Upper lobe of left lung (tissue), 6 donors: ENCODE data around the gene B3GNT9. TPM values are rescaled to one million over a fixed set of nuclear protein-coding genes. Genes with fewer than 3 reads are reported as not detected.

Source experiments
- ATAC-seq, 2 donors: fragments of 200-7000 bp; cut with Tn5 transposase; one replicate each; pipeline ENCODE4 v1.9.1; 2022; ENCODE audit warnings: mild to moderate bottlenecking in 2 of 2, moderate library complexity in 2 of 2; ENCODE audit not compliant: low FRiP score in 2 of 2
- DNase-seq, 2 donors: peaks; one replicate each; pipeline ENCODE4 v3.0.0-alpha.2; 2019 to 2020
- H3K27ac ChIP-seq, 4 donors: fragments of 200-600 bp; sonication (generic); one replicate each; pipeline ENCODE4 v1.5.1; 2016 to 2019
- H3K27me3 ChIP-seq, 4 donors: fragments of 200-600 bp; sonication (generic); one replicate each; pipeline ENCODE4 v1.5.1; 2017 to 2019
- H3K36me3 ChIP-seq, 4 donors: fragments of 200-600 bp; sonication (generic); one replicate each; pipeline ENCODE4 v1.5.1; 2016 to 2019
- H3K4me1 ChIP-seq, 4 donors: fragments of 200-600 bp; sonication (generic); one replicate each; pipeline ENCODE4 v1.5.1; 2018 to 2019
- H3K4me3 ChIP-seq, 4 donors: fragments of 200-600 bp; sonication (generic); one replicate each; pipeline ENCODE4 v1.5.1; 2017 to 2019; ENCODE audit warnings: mild to moderate bottlenecking in 2 of 4, moderate library complexity in 1 of 4
- H3K9me3 ChIP-seq, 4 donors: fragments of 200-600 bp; sonication (generic); one replicate each; pipeline ENCODE4 v1.5.1; 2018 to 2019
- CTCF ChIP-seq, 6 experiments: fragments of 450-650 bp in 4 of 6; fragments of 200-600 bp in 2 of 6; sonication (generic) in 2 of 6; IDR thresholded peaks; one replicate each; pipeline ENCODE4 v1.5.1; 2016 to 2019; ENCODE audit warnings: antibody characterized with exemption in 6 of 6
- EP300 ChIP-seq, 4 donors: sonication (generic); formaldehyde crosslinking; IDR thresholded peaks; one replicate each; pipeline ENCODE4 v1.5.1; 2017; ENCODE audit warnings: antibody characterized with exemption in 4 of 4, control low read depth in 2 of 4
- POLR2A ChIP-seq, 4 donors: fragments of 450-650 bp; IDR thresholded peaks; one replicate each; pipeline ENCODE4 v1.5.1; 2016 to 2017; ENCODE audit warnings: antibody characterized with exemption in 4 of 4, mild to moderate bottlenecking in 2 of 4
- POLR2AphosphoS5 ChIP-seq, 2 donors: sonication (generic); formaldehyde crosslinking; IDR thresholded peaks; one replicate each; pipeline ENCODE4 v1.5.1; 2017; ENCODE audit warnings: antibody characterized with exemption in 2 of 2
- WGBS, 2 donors: methylation state at CpG; one replicate each; pipeline ENCODE4 v1.1.5; 2017 to 2018; 5-methylcytosine and 5-hydroxymethylcytosine counted together
- total RNA-seq, 6 donors: library from RNA; depleted of rRNA in 4 of 6; stranded (reverse); fragments of >200 nt in 4 of 6; gene quantifications; one replicate each; pipeline versions ENCODE4 v1.1.0 to v1.2.1, GENCODE V29; 2016 to 2021
- donor health status: DM: no; HTN: no; CAD: no; lungs with moderate emphysema.
- donor health status: DM: no; HTN: yes; CAD: no; lungs with severe emphysema.

The B3GNT9 gene
- total RNA-seq, 6 donors from 2014 or later = 6.3 to 20.8 (median 17.7) TPM

DNA sequence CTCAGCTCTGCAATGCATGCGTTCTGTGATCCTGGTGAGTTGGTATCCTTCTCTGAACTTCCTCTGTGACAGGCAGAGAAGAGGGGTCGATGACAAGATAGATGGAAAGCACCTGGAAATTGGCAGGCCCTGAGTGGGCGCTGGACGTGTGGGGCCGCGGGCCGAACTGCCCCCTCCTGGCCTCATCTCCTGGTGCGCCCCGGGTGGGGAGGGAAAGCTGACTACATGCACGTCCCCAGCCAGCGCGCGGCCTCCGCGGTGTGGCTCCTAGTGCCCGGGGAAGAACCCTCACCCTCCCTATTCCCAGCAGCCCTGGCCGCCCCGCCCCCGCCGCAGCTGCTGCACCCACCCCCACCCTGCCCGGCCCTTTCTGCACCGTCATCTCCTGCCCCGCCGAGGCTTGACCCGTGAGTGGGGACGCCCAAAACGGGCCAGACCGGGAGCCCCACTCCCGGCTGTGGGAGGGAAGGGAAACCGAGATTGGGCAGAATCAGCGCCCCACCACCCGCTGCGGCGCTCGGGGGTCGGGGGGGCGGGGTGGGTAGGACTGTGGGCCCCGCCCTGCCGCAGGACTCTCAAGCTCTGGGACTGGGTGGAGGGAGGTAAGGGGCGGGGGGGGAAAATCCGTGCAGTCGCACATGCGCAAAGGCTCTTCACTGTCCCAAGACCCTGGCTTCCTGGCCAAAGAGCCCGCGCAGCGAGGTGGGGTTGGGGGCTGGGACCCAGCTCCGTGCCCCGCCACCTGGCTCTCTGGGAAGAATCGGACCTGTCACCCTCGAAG lies 19.6 kb upstream of the B3GNT9 start, which contains the start of gene NOL3:
TSS of gene NOL3 (plus strand) at position 371 of the 781 bp plus-strand sequence.
- WGBS, 2 donors = 0% methylated on average over 13 to 15 of the region's 50 CpGs
- peaks cover 0 to 2% (median 1%) of the 10 kb centered on the region in 4 donors for H3K36me3 ChIP-seq
- H3K27ac ChIP-seq = peak within 1 kb of the TSS; percentile 87 to 96 (median 93)
- TF ChIP-seq EP300 (IDR thresholded peaks at IDR 0.05) (peak in 1 of 4 donors; percentile 16), POLR2AphosphoS5 (IDR thresholded peaks at IDR 0.05) (peak; percentile 56 to 61), CTCF (IDR thresholded peaks at IDR 0.05) (peak in 2 of 6 experiments; percentile 3 to 41), POLR2A (IDR thresholded peaks at IDR 0.05) (peak in 2 of 4 donors; percentile 37 to 55)
- H3K4me3 ChIP-seq = peak within 1 kb of the TSS; percentile 19 to 57 (median 47)
- H3K27me3 ChIP-seq = peaks cover 0 to 17% (median 5%) of the 10 kb centered on the region in 4 donors
- peaks cover 43 to 67% (median 64%) of the 10 kb centered on the region in 4 donors for H3K4me1 ChIP-seq
- peak; percentile 75 to 77 for ATAC-seq
- no peaks in the 10 kb centered on the region for H3K9me3 ChIP-seq
- peak; percentile 90 to 96 for DNase-seq

DNA sequence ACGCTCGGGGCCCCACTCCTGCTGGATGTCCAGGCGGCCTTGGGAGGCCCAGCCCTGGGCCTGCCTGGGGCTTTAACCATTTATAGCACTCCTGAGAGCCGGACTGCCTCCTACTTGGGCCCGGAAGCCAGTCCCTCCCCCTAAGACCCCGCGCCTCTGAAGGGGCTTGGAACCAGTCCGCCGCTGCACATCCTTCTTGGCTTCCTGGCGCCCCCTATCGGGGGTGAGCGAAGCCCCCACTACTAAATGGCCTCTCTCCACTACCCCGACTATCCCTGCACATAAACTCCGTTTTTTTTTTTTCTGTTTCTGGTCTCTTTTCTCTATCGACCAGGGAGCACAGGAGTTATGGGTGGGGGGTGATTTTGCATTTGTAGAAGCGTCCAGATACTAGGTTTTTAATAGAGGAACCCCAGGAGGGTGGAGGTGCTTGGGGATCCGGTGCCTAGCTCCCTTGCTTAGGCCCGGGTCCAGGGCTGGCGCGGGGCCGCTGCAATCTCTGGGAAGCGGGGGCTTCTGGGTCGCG lies 18.9 kb upstream of the B3GNT9 start:
- no peaks in the 10 kb centered on the region for H3K36me3 ChIP-seq
- DNase-seq (peak in 1 of 2 donors; percentile 52), ATAC-seq (no peak)
- H3K4me1 ChIP-seq = peaks cover 44 to 67% (median 64%) of the 10 kb centered on the region in 4 donors
- TF ChIP-seq POLR2A (IDR thresholded peaks at IDR 0.05) (no peak), CTCF (IDR thresholded peaks at IDR 0.05) (peak in 4 of 6 experiments; percentile 4 to 53 (median 30)), EP300 (IDR thresholded peaks at IDR 0.05) (no peak)
- 8 to 13% methylated on average over 19 to 24 of the region's 24 CpGs for WGBS, 2 donors
- no peaks in the 10 kb centered on the region for H3K9me3 ChIP-seq
- peak overlapping the region in 3 of 4 donors; percentile 42 to 57 (median 52) for H3K4me3 ChIP-seq
- H3K27me3 ChIP-seq = peaks cover 0 to 24% (median 8%) of the 10 kb centered on the region in 4 donors
- peak overlapping the region; percentile 87 to 96 (median 93) for H3K27ac ChIP-seq

- no peak for DNase-seq
- Histone ChIP-seq H3K27ac (peak overlapping the region in 3 of 4 donors; percentile 87 to 96 (median 96)), H3K27me3 (peaks cover 0 to 24% (median 9%) of the 10 kb centered on the region in 4 donors), H3K4me1 (peaks cover 44 to 67% (median 64%) of the 10 kb centered on the region in 4 donors), H3K36me3 (no peaks in the 10 kb centered on the region), H3K9me3 (no peaks in the 10 kb centered on the region), H3K4me3 (no peak overlapping the region)
- no peak for ATAC-seq
- WGBS, 2 donors = 65 to 70% methylated on average over 6 to 8 of the region's 9 CpGs
- TF ChIP-seq POLR2A (IDR thresholded peaks at IDR 0.05) (no peak), CTCF (IDR thresholded peaks at IDR 0.05) (no peak), POLR2AphosphoS5 (IDR thresholded peaks at IDR 0.05) (no peak), EP300 (IDR thresholded peaks at IDR 0.05) (no peak)
Observed at GRCh38 chr16:67169011-67169451, 18.2 kb upstream of the B3GNT9 start.

GRCh38 chr16:67167588-67167987 lies 16.8 kb upstream of the B3GNT9 start:
- H3K27me3 ChIP-seq = peaks cover 0 to 33% (median 10%) of the 10 kb centered on the region in 4 donors
- 78 to 95% methylated on average over 5 to 7 of the region's 7 CpGs for WGBS, 2 donors
- peaks cover 47 to 69% (median 66%) of the 10 kb centered on the region in 4 donors for H3K4me1 ChIP-seq
- H3K27ac ChIP-seq = no peak overlapping the region
- no peak for ATAC-seq
- H3K4me3 ChIP-seq = no peak overlapping the region
- TF ChIP-seq CTCF (IDR thresholded peaks at IDR 0.05) (no peak), POLR2A (IDR thresholded peaks at IDR 0.05) (no peak), POLR2AphosphoS5 (IDR thresholded peaks at IDR 0.05) (no peak), EP300 (IDR thresholded peaks at IDR 0.05) (no peak)
- no peaks in the 10 kb centered on the region for H3K36me3 ChIP-seq
- no peaks in the 10 kb centered on the region for H3K9me3 ChIP-seq
- DNase-seq = peak in 1 of 2 donors; percentile 59
